Stimulated activated CD4-positive, alpha-beta T cell treated with anti-CD3 and anti-CD28 coated beads, Interleukin-1b, Interleukin-23, amount 100 ng/mL, for 24 hours (primary cell): ENCODE data around the gene COL5A2.

Experiments used
- DNase-seq, 4 experiments: peaks; one replicate each; pipeline ENCODE4 v3.0.0-alpha.2; 2020; ENCODE audit warnings: low read depth in 4 of 4, low spot score in 1 of 4

COL5A2 gene

GRCh38 chr2:189008555-189009262 lies 170.9 kb downstream of the COL5A2 start:
- DNase-seq, result no peak

- no peak for DNase-seq
These were observed 177.5 kb downstream of the COL5A2 start for GRCh38 chr2:189002079-189002478.

- DNase-seq, result no peak
These were observed 179.3 kb downstream of the COL5A2 start for GRCh38 chr2:189000221-189000620.

- no peak for DNase-seq
These were observed 182.3 kb downstream of the COL5A2 start for GRCh38 chr2:188997263-188997662.

GRCh38 chr2:188993247-188993646 lies 186.3 kb downstream of the COL5A2 start:
- DNase-seq, result no peak

GRCh38 chr2:188986839-188987238 lies 192.7 kb downstream of the COL5A2 start:
- no peak for DNase-seq

GRCh38 chr2:188984680-188985079 lies 194.9 kb downstream of the COL5A2 start:
- no peak for DNase-seq

- no peak for DNase-seq
These were observed 195.5 kb downstream of the COL5A2 start for GRCh38 chr2:188984065-188984491.

- no peak for DNase-seq
These were observed 196.0 kb downstream of the COL5A2 start for GRCh38 chr2:188983427-188984064.
